ENCODE results near the gene KIAA1614.

Gene KIAA1614

DNA sequence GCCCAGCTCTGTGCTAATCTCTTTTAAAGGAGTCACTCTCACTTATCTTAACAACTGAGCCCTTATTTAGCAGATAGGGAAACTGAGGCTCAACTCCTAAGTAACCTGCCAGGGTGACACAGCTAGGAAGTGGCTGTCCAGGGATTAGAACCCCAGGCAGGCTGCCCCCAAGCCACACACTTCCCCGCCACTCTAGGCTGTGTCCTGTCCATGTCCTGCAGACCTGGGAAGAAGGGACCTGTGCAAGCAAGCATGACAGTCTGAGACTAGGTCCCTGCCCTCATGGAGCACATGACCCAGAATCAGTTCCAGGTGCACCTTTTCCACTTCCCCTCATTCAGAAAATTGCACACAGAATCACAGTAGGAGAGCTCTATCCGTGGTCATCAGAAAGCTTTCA lies 12.2 kb downstream of the KIAA1614 start:
- no peak for DNase-seq (ENCODE audit: low spot score)

DNA sequence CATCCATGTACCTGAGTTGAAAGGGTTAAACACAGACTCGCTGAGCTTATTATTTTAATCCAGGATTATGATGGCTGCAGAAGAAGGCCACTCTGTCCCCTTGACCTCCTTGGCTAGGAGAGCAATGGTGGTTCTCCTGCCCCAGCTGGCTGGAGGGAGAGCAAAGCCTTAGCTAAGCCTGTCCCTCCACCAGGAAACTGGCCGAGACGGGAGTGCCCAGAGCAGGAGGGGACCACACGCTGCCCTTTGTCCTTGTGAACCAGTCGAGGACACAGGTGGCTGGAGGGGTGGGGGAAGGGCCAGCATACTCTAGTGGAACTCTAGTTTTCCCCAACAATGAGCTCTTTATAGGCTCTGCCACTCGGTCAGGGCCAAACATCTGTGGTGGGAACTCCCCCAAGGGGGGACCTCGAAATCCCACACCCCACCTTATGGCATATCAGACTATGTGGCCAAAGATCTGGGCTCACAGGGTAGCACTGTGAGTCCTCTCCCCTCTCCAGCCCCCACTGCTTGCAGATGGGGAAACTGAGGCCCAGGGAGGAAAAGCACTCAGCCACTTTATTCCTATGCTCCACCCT lies 12.9 kb downstream of the KIAA1614 start:
- DNase-seq (ENCODE audit: low spot score) = peak; percentile 90

DNA sequence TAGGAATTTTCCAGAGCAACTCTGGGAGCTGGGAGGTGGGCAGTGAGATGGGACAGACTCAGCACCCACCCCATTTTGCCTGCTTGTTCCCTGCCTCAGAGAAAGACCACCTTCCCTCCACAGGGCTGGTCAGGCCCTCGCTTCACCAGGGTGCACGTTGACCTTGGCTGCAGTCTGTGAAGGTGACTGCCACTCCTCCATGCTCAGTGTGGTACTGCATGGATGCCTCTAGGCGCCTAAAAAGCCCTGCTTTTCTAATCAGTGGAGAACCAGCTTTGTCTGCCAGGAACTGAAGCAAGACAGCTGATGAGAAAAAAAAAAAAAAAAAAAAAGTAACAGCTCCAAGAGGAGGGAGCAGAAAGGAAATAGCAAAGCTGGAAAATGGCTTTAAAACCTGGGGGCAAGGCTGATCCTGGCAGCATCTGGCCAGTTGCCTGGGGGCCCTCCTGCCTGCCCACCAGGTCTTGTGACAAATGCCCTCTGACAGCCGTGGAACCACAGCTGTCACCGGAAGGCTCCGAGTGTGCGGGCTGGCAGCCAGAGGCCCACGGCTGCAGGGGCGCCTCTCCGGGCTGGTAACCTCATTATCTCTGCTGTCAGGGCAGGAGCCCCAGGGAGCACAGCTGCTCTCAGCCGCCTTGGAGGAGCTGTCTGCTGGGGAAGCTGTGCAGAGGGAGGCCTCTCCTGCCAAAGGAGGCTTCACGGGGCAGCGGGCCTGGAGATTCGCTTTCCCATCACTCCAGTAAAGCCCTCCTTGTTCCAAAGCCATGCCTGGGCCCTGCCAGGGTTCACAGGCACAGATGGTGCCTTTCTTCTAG lies 13.7 kb downstream of the KIAA1614 start:
- peak; percentile 80 for DNase-seq (ENCODE audit: low spot score)

DNA sequence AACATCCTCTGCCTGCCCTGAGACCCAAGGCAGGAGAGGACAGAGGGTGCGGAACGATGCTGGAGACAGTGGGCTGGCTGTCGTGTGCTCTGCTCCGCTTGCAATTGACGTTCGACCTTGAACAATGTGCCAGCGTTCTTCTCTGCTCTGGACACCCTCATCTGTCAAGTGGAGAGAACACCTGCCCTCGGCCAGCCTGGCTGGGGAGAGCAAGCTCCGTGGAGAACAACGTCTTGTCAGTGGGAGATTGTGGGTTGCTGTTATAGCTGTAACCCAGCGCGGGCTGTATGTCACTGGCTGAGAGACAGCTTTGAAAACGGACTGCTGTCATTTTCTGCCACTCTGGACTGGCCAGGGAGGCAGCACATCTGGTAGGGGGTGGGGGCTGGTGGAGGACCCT lies 14.7 kb downstream of the KIAA1614 start:
- peak; percentile 72 for DNase-seq (ENCODE audit: low spot score)

DNA sequence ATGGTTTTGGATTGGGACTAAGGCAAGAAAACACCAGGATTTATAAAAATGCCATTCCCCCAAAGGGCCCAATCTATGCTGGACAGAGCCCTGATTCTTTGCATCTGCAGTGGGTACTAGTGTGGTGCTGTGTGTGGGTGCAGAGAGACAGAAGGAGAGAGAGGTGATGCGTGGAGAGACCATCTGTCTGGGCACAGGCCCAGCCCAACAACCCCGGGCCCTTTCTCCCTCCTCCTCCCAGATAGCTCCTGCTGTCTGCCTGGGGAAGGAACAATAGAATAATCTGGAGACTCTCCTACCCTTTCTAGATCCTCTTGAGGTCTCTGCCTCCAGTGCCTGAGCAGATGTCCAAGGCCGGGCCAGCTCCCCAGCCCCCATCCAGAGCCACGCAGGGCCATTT lies 15.1 kb downstream of the KIAA1614 start:
- peak; percentile 77 for DNase-seq (ENCODE audit: low spot score)

DNA sequence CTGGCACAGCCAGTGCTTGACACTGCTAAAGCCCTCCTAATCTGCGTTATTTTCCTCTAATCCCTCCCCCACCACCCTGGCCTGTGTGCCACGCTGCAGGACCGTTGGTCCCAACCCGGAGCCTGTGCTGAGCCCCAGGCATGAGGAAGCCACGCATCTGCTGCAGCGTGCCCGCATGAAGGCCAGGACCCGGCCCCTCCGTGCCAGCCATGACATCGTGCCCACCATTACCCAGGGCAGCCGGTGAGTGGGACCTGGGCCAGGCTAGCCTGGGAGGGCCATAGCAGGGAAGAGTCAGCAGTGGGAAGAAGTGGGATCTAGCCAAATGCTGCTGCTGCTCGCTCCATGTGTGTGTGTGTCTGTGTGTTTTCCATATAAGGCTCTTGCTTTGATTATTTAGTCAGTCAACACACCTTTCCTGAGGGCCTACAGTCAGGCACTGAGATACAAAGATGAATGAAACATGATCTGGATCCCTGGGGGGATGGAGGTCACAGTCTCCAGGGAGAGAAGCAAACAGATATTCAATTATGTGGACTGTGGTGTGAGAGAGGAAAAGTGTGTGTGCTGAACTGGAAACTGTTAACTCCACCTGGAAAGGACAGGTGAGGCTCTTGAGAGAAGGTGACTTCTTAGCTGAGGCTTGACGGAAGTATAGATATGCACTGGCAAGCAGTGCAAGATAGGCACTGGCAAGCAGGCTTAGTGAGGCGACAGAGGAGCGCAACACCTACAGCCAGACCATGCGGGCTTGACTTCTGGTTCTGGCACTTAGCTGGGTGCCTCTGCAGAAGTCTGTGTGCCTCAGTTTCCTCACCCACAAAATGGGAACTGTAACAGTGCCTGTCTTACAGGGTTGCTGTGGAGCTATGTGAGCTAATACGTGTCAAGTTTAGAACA lies 15.9 kb downstream of the KIAA1614 start:
- no peak for DNase-seq (ENCODE audit: low spot score)

DNA sequence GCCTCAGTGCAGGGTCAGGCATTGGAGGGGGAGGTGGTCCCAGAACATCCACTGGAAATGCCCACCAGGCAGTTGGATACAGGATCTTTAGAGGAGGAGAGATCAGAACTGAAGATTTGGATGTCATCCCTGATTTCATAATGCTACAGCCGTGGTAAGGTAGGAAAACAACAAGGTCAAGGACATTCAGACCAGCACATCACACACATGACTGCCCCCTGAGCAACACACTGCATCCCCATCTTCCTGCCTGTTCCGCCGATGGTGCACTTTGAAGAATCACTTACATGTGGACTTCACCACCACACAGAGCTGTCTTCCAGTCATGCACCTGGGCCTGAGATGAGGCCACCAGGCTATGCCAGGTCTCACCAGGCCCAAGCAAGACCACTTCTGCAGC lies 16.7 kb downstream of the KIAA1614 start:
- DNase-seq (ENCODE audit: low spot score) = no peak

DNA sequence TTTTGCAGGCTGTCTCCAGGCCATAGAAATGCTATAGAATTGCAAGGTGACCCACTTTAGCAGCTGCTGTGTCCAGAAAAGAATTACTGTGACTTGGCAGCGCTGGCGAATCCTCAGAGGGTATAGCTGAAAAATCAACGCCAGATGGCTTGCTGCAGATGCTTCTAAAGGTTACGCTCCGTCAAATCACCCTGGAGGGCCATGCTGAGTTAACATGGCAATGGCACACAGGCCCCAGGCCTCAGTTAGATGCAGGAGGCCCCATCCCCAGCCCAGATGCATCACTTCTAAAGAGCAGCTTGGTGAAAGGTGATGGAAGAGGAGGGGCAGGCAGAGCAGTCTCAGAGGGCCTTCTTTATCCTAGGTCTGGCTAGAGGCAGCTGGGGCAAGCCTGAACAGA lies 18.0 kb downstream of the KIAA1614 start:
- no peak for DNase-seq (ENCODE audit: low spot score)

DNA sequence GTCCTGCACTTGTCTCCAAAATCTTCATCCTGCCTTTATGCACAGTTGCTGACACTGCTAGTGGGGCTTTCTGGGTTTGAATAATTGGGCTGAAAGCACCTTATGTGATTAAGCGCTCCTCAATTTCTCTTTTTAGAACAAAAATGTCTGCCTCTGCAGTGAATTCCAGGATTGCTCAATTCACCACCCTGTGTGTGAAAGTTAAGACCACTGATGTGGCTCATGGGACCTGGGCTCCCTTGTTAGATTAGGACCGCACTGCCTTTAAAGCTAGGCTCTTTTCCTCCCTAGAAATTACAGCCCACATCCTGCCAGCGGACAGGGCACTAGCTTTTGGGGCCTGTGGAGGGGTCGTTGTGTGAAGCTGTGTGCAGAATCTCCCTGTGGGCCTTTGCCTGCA lies 18.8 kb downstream of the KIAA1614 start:
- DNase-seq (ENCODE audit: low spot score) = no peak

DNA sequence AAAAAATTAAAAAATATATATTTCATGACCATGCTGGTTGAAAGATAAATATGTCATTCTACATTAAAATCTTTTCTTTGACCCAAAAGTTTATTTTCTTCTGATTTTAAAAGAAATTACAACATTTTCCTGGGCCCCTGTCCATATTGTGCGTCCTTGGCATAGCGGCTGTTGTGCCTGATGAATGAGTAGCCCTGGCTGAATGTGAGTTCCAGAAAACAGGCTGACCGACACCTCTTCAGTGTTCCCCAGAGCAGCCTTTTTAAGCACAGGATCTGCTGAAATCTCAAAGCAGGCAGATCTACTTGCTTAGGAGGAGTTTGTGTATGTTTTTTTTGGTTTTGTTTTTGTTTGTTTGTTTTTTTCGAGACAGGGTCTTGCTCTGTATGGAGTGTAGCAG lies 19.7 kb downstream of the KIAA1614 start:
- no peak for DNase-seq (ENCODE audit: low spot score)

DNA sequence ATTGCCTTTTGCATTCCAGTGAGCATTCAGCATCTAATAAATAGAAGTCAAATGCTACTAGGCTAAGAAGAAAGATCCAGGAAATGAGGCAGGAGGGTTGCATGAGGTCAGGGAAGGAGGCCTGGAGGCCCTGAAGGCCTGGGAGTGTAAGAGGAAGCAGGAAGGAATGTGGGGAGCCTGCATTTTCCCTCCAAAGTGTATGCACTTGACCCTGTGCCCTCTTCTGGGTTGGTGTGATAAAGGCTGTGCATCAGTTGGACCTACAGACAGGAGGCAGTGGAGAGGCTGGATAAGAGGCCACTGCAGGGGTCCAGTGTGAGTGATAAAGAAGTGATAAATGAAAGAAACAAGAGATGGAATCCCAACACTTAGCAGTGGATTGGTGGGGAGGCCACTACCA lies 20.4 kb downstream of the KIAA1614 start:
- no peak for DNase-seq (ENCODE audit: low spot score)

DNA sequence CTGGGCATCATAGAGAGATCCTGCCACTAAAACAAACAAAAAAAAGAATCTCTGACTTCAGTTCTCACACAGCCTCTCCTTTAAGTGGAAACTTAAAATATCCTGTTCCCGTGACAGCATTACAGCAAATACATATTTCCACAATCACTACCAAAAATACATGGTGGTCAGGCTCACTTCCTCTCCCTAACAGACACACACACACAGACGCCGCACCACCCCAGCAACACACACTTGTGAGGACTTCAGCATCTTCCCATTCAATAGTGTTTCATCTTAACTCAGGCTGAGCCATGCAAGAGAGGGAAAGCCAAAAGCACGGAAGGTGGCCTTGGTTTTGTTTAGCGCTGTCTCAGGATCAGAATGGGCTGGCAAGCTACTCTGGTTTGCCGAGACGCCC lies 21.9 kb downstream of the KIAA1614 start:
- DNase-seq (ENCODE audit: low spot score) = no peak

DNA sequence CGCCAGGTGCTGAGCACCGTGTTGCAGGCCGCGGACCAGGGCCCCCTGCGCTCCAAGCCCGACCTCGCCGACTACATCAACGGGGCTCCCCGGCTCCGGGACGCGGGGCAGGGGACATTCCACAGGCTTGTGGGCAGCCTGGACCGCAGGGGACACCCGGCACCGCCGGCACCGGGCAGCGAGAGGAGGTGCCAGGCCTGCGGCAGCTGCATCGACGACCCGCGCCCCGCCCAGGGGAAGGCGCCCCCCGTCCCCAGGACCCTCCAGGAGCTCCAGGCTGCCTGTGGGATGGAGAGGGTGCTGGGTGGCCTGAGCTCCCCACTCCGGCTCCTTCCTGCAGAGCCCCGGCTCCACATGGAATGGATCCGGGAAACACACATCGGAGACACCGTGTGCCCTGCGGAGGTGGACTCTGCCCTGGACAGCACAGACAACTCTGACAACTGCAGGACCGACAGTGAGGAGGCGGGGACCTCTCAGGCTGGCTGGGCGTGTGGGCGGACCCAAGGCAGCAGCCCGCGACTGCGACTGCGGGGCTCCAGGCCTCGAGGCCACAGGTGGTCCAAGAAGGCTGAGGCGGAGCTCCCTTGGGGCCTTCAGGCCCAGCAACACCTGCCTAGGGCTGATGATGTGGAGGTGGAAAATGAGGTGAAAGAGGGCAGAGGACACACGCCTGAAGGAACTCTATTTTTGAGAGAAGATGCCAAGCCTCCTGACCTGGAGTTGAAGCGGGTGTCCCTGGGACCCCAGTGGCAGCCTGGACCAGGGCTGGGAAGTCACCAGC lies 22.8 kb downstream of the KIAA1614 start:
- DNase-seq (ENCODE audit: low spot score) = no peak

DNA sequence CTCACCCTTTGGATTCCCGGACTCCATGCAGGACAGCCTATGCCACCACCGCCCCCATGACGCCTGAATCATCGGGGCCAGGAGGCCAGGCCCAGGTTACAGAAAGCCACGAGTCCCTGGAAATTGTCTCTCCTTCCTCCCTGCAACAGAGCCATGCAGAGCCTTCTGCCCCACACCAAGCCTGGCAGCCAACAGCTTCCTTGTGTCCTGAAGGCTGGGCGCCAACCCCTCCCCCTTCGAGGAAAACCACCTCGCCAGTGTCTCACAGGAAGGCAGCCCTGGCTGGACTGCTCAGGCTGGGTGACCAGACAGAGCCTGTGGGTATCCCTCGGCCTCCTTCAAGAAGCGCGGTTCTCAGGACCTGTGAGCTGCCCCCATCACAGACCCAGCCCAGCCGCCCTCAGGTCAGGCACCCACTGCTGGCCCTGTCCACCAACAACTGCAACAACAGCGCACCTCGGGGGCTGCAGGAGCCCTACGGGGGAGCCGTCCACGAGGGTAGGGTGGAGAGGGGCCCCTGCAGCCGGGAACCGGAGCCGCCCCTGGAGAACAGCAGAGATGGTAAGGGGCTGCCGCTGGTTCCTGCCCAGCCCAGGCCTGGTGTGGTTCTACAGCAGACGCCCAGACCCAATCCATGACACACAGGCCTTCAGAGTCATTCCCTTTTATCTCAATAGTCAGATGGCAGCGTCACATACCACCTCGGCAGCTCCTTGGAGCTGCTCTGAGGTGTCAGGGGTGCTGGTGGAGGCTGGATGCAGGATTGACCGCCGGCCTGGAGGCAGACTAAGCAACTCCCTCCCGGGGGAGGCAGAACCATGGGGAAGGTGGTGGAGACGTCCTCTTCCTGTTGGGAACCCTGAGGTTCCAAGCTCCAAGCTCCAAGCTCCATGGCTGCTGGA lies 23.7 kb downstream of the KIAA1614 start:
- no peak for DNase-seq (ENCODE audit: low spot score)

DNA sequence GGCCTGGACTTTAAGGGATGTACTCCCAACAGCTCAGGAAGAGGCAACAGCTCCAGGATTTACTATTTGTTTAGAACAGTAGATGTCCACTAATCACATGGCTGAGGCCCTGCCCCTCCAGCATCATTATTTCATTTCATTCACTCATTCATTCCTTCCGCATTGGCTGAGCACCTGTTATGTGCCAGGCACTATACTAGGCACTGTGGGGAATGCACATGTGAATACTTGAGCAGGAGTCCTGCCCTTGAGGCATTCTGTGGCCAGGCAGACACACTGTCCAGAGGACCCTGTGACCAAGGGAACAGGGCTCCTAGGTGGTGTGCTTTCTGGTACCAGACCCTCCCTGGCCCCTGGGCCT lies 24.3 kb downstream of the KIAA1614 start:
- no peak for DNase-seq (ENCODE audit: low spot score)

DNA sequence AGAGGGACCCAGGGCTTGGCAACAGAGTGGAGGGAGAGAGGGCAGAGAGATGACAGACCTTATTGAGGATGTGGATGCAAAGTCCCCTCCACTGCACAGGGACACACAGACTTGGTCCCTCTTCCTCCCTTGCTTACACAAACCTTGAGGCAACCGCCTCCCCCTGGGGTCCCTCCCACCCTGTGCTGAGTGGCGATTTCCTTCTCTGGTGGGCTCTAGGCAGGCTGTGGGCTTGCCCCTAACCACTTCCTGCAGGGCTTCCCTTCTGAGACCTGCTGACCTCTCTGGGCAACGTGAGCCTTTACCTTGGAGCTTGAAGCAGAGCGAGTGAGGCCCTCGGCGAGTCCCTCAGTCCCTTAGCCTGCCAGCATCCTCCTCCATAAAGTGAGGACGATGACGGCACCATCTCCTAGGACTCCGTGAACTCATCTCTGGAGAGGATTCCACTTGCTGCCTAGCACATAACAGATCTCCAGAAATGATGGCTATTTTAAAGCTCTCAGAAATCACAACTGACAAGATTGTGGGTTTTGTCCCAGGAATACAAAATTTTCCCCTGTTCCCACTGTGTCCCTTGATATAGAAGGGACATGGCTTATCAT lies 25.0 kb downstream of the KIAA1614 start:
- DNase-seq (ENCODE audit: low spot score) = no peak

DNA sequence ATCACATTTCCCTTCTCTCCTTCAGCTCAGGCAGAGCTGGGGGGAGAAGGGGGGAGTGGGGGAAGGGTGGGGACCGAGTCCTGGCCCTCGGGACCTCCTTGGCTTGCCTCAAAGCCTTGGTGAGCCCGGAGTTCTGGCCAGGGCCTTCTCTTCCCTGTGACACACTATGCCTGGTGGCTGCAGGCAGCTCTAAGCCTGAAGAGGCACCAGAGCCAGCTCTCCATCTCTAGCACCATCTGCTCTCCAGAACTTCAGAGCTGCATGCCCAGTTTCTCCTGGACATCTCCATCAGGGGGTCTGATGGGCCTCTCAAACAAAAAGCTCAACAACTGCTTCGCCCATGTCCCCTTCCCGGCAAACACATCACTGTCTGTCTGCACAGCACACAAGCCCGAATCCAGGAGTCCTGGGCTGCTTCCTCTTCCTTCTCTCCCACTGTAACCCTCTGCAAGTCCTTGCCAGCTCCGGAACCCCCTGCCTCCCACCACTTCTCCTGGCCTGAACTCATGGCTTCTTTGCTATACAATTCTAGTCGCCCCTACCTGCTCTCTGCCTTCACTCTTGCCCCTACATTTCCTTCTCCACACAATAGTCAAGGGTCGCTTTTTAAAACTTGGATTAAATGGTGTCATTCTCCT lies 26.5 kb downstream of the KIAA1614 start:
- no peak for DNase-seq (ENCODE audit: low spot score)

DNA sequence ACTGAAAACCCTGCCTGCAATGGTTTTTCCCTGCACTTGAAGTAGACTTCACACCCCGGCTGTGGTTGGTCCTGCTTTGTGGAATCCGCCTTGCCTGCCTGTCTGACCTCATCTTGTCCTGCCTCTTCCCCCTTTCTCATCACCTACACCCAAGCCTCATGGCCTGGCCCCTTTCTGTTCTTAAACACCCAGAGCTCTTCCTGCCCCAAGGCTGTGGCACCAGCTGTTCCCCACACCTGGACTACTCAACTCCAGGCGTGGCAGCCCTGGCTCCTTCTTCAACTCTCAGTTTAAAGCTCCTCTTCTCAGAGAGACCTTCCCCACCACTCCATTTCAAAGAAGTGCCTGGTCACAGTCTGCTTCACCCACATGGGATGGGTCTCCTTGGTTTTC lies 27.0 kb downstream of the KIAA1614 start:
- no peak for DNase-seq (ENCODE audit: low spot score)

DNA sequence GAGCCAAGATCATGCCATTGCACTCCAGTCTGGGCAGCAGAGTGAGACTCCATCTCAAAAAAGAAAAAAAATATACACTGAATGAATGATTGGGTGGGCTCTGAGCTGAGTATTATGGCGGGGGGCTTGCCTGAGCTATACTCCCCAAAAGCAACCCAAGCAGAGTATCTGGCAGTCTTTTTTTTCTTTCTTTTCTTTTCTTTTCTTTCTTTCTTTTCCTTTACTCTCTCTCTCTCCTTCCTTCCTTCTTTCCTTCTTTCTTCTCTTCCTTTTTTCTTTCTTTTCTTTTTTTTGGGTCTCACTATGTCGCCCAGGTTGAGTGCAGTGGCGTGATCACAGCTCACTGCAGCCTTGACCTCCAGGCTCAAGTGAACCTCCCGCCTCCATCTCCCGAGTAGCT lies 27.7 kb downstream of the KIAA1614 start:
- no peak for DNase-seq (ENCODE audit: low spot score)

All from globus pallidus (tissue), 1 donor.